Astrocyte (in vitro differentiated cells and primary cell): ENCODE results near the gene PARK7. TPM values are rescaled to one million over a fixed set of nuclear protein-coding genes. Genes with fewer than 3 reads are reported as not detected.

Experiments
- DNase-seq: peaks from one replicate; pipeline ENCODE4 v3.0.0-alpha.2; 2010; ENCODE audit warnings: low read depth
- FAIRE-seq: peaks from 2 replicates; lab custom pipeline; 2011; peaks lifted over from hg19 to GRCh38; lab: Jason Lieb, UNC
- H2AFZ ChIP-seq: 2 replicates; pipeline ENCODE4 v1.6.0; 2012; ENCODE audit warnings: low read depth, low read length, inconsistent platforms
- H3K27ac ChIP-seq: 2 replicates; pipeline ENCODE4 v1.5.1; 2011; ENCODE audit warnings: low read depth, low read length, inconsistent platforms
- H3K27me3 ChIP-seq: 2 replicates; pipeline ENCODE4 v1.6.0; 2011; ENCODE audit warnings: low read length, inconsistent platforms; ENCODE audit not compliant: insufficient read depth
- H3K36me3 ChIP-seq: 2 replicates; pipeline ENCODE4 v1.5.1; 2011; ENCODE audit warnings: low read length, inconsistent platforms; ENCODE audit not compliant: insufficient read depth
- H3K4me1 ChIP-seq: 2 replicates; pipeline ENCODE4 v1.5.1; 2011; ENCODE audit warnings: low read length, inconsistent platforms; ENCODE audit not compliant: insufficient read depth
- H3K4me2 ChIP-seq: 2 replicates; pipeline ENCODE4 v1.6.0; 2012; ENCODE audit warnings: low read length, inconsistent platforms
- H3K4me3 ChIP-seq: 2 replicates; pipeline ENCODE4 v1.5.1; 2011; ENCODE audit warnings: low read depth, mild to moderate bottlenecking, low read length, inconsistent platforms; ENCODE audit not compliant: insufficient read depth
- H3K79me2 ChIP-seq: 2 replicates; pipeline ENCODE4 v1.6.0; 2012; ENCODE audit warnings: mild to moderate bottlenecking, low read length, inconsistent platforms; ENCODE audit not compliant: insufficient read depth
- H3K9ac ChIP-seq: 2 replicates; pipeline ENCODE4 v1.6.0; 2012; ENCODE audit warnings: mild to moderate bottlenecking, low read length, inconsistent platforms
- H3K9me3 ChIP-seq: 2 replicates; pipeline ENCODE4 v1.5.1; 2012; ENCODE audit warnings: low read depth, mild to moderate bottlenecking, low read length, inconsistent platforms; ENCODE audit not compliant: insufficient read depth
- H4K20me1 ChIP-seq: 2 replicates; pipeline ENCODE4 v1.6.0; 2012; ENCODE audit warnings: low read length, inconsistent platforms; ENCODE audit not compliant: insufficient read depth
- H3K27ac Mint-ChIP-seq: one replicate; pipeline ENCODE4 v1.8.0; 2021; ENCODE audit warnings: mild to moderate bottlenecking, mixed read lengths; ENCODE audit not compliant: unreplicated experiment
- H3K27me3 Mint-ChIP-seq: one replicate; pipeline ENCODE4 v1.8.0; 2021; ENCODE audit warnings: low read depth, mixed read lengths; ENCODE audit not compliant: unreplicated experiment
- H3K36me3 Mint-ChIP-seq: one replicate; pipeline ENCODE4 v1.8.0; 2021; ENCODE audit warnings: low read depth, mixed read lengths; ENCODE audit not compliant: unreplicated experiment
- H3K4me1 Mint-ChIP-seq: one replicate; pipeline ENCODE4 v1.8.0; 2021; ENCODE audit warnings: low read depth, mixed read lengths; ENCODE audit not compliant: unreplicated experiment
- H3K4me3 Mint-ChIP-seq: one replicate; pipeline ENCODE4 v1.8.0; 2021; ENCODE audit warnings: mild to moderate bottlenecking, moderate library complexity, mixed read lengths; ENCODE audit not compliant: unreplicated experiment
- H3K9me3 Mint-ChIP-seq: one replicate; pipeline ENCODE4 v1.8.0; 2021; ENCODE audit warnings: mild to moderate bottlenecking, mixed read lengths; ENCODE audit not compliant: unreplicated experiment
- CTCF ChIP-seq: IDR thresholded peaks from 2 replicates; pipeline ENCODE4 v1.5.1; 2011; ENCODE audit warnings: low read depth, mild to moderate bottlenecking, inconsistent platforms, low read length, moderate library complexity; ENCODE audit not compliant: insufficient read depth
- EZH2 ChIP-seq: IDR thresholded peaks from 2 replicates; pipeline ENCODE4 v1.6.1; 2012; ENCODE audit warnings: mild to moderate bottlenecking, low read length, inconsistent platforms; ENCODE audit not compliant: insufficient read depth
- total RNA-seq: library from RNA; stranded (reverse); gene quantifications from 2 replicates; pipeline ENCODE4 v1.2.1, GENCODE V29; 2021

The PARK7 gene
- total RNA-seq, 1 donor from 2014 or later = 282 TPM

GRCh38 chr1:7940034-7940433 lies 21.5 kb upstream of the PARK7 start:
- Histone ChIP-seq H3K27me3 (peaks cover 16% of the 10 kb centered on the region), H3K9ac (no peak overlapping the region), H3K79me2 (no peaks in the 10 kb centered on the region), H4K20me1 (no peaks in the 10 kb centered on the region), H3K4me3 (no peak overlapping the region), H3K27ac (no peak overlapping the region), H3K9me3 (no peaks in the 10 kb centered on the region), H3K4me1 (peaks cover 14% of the 10 kb centered on the region), H3K36me3 (no peaks in the 10 kb centered on the region), H2AFZ (no peak overlapping the region), H3K4me2 (peak overlapping the region; percentile 48)
- DNase-seq (no peak), FAIRE-seq (no peak)
- TF ChIP-seq CTCF (no peak), EZH2 (no peak)
- Mint-ChIP-seq H3K4me3 (no peak overlapping the region), H3K27me3 (peaks cover 12% of the 10 kb centered on the region), H3K9me3 (no peaks in the 10 kb centered on the region), H3K27ac (no peak overlapping the region), H3K36me3 (no peaks in the 10 kb centered on the region), H3K4me1 (peaks cover 16% of the 10 kb centered on the region)

GRCh38 chr1:7940745-7941436 lies 20.6 kb upstream of the PARK7 start, which contains the start of gene TNFRSF9:
Gene TNFRSF9 (minus strand): TSS chr1:7940839. CDS start chr1:7939994, 845 bp downstream.
- peaks cover 14% of the 10 kb centered on the region for H3K27me3 ChIP-seq
- H3K36me3 ChIP-seq = no peaks in the 10 kb centered on the region
- DNase-seq (peak; percentile 61), FAIRE-seq (no peak)
- Mint-ChIP-seq H3K27ac (peak within 1 kb of the TSS; percentile 43), H3K9me3 (no peaks in the 10 kb centered on the region), H3K36me3 (no peaks in the 10 kb centered on the region), H3K4me3 (no peak within 1 kb of the TSS), H3K27me3 (peaks cover 4% of the 10 kb centered on the region), H3K4me1 (peaks cover 16% of the 10 kb centered on the region)
- no peaks in the 10 kb centered on the region for H4K20me1 ChIP-seq
- no peak within 1 kb of the TSS for H3K4me3 ChIP-seq
- H3K9me3 ChIP-seq = no peaks in the 10 kb centered on the region
- peak within 1 kb of the TSS; percentile 82 for H3K4me2 ChIP-seq
- no peak within 1 kb of the TSS for H2AFZ ChIP-seq
- no peaks in the 10 kb centered on the region for H3K79me2 ChIP-seq
- peaks cover 14% of the 10 kb centered on the region for H3K4me1 ChIP-seq
- TF ChIP-seq EZH2 (no peak), CTCF (no peak)
- H3K27ac ChIP-seq = no peak within 1 kb of the TSS
- H3K9ac ChIP-seq = no peak within 1 kb of the TSS

- H3K9me3 Mint-ChIP-seq = no peaks in the 10 kb centered on the region
- no peak for DNase-seq
- H3K4me3 Mint-ChIP-seq = no peak overlapping the region
- no peaks in the 10 kb centered on the region for H4K20me1 ChIP-seq
- H3K9ac ChIP-seq = no peak overlapping the region
- no peak overlapping the region for H3K4me3 ChIP-seq
- H3K36me3 ChIP-seq = no peaks in the 10 kb centered on the region
- no peak overlapping the region for H3K27ac ChIP-seq
- peak overlapping the region; percentile 35 for H3K27ac Mint-ChIP-seq
- H3K79me2 ChIP-seq = no peaks in the 10 kb centered on the region
- no peaks in the 10 kb centered on the region for H3K9me3 ChIP-seq
- FAIRE-seq = no peak
- H3K36me3 Mint-ChIP-seq = no peaks in the 10 kb centered on the region
- peak overlapping the region; percentile 82 for H3K4me2 ChIP-seq
- H2AFZ ChIP-seq = no peak overlapping the region
- peaks cover 4% of the 10 kb centered on the region for H3K27me3 Mint-ChIP-seq
- TF ChIP-seq CTCF (no peak), EZH2 (no peak)
- H3K4me1 Mint-ChIP-seq = peaks cover 16% of the 10 kb centered on the region
- peaks cover 14% of the 10 kb centered on the region for H3K27me3 ChIP-seq
- H3K4me1 ChIP-seq = peaks cover 14% of the 10 kb centered on the region
Measured at GRCh38 chr1:7941437-7941793, 20.1 kb upstream of the PARK7 start.
